ENCODE results near the gene SLC25A43.
"Not testable (repeated sequence)": the region's sequence is repeated elsewhere in the genome, so short reads cannot be mapped to it uniquely, and the experiment has no call there.

The SLC25A43 gene

GRCh38 chrX:119398974-119399771 is at the start of gene SLC25A43:
Gene SLC25A43 (plus strand): TSS chrX:119399336. CDS start chrX:119399404, 68 bp downstream.
- DNase-seq, result no peak

- DNase-seq, result no peak
Measured at GRCh38 chrX:119359618-119360382, 39.3 kb upstream of the SLC25A43 start.

- DNase-seq, result not testable (repeated sequence)
Measured at GRCh38 chrX:119361451-119361850, 37.7 kb upstream of the SLC25A43 start.

DNA sequence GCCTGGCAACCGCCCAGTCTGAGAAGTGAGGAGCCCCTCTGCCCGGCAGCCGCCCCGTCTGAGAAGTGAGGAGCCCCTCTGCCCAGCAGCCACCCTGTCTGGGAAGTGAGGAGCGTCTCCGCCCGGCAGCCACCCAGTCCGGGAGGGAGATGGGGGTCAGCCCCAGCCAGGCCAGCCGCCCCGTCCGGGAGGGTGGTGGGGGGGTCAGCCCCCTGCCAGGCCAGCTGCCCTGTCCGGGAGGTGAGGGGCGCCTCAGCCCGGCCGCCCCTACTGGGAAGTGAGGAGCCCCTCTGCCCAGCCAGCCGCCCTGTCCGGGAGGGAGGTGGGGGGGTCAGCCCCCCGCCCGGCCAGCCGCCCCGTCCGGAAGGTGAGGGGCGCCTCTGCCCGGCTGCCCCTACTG is 37.1 kb upstream of the SLC25A43 start:
- DNase-seq, result not testable (repeated sequence)

DNA sequence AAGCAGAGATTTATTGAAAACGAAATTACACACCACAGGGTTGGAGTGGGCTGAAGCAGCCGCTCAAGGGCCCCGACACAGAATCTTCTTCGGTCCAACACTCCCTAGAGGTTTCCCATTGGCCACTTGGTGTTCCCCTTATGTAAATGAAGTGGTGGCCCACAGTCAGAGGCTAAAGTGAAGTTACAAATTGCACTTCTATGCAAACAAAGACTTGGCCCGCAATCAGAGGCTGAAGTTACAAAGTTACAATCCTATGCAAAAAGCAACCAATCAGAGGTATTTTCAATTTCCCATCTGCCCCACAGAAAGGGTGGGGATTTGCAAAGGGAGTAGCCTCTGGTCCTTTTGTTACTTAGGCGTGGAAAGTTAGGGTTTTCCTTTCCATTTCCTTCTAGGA is 35.7 kb upstream of the SLC25A43 start:
- DNase-seq, result no peak

DNA sequence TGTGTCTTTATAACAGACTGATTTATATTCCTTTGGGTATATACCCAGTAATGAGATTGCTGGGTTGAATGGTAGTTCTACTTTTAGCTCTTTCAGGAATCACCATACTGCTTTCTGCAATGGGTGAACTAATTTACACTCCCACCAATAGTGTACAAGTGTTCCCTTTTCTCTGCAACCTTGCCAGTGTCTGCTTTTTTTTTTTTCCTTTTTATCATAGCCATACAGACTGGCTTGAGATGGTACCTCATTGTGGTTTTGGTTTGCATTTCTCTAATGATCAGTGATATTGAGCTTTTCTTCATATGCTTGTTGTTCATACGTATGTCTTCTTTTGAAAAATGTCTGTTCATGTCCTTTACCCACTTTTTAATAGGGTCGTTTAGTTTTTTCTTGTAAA is 27.3 kb upstream of the SLC25A43 start:
- not testable (repeated sequence) for DNase-seq

DNA sequence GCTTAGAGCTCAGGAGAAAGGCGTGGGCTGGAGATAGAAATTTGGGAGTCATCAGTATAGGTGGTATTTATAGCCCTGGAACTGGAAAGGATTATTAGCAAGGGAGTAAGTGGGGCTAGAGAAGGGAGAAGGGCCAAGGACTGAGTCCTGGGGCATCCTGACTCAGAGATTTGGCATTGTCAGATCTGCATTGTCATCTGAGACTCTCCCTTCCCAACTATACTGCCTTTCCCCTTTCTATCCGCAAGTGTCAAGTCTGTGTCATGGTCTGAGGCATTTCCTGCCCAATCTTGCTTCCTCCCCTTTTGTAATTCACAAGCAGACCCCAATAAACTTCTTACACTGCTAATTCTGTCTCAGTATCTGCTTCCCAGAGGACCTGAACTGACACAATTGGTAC is 24.4 kb upstream of the SLC25A43 start:
- no peak for DNase-seq

GRCh38 chrX:119375561-119375960 is 23.6 kb upstream of the SLC25A43 start:
- no peak for DNase-seq

DNA sequence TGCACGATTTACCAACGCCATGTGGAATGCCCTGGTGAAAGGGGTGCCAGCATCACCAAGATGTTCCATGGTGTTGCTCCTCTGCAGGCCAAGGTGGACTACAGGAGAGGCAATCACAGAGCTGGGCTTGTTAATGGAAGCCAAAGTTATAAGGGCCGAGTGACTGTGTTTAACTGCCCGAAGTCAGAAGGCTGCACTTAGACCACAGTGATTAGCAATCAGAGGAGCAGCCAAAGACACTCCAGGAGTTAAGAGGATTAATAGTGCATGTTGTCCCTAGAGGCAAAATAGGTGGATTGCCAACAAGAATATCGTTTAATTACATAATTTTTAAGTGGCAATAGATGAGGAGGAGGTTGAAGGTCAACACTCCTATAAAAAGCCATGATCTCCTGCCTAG is 22.8 kb upstream of the SLC25A43 start:
- DNase-seq, result no peak

GRCh38 chrX:119381349-119381944 is 17.7 kb upstream of the SLC25A43 start:
- no peak for DNase-seq

- no peak for DNase-seq
Measured at GRCh38 chrX:119382606-119383005, 16.5 kb upstream of the SLC25A43 start.

- DNase-seq, result not testable (repeated sequence)
Measured at GRCh38 chrX:119386685-119387084, 12.5 kb upstream of the SLC25A43 start.

DNA sequence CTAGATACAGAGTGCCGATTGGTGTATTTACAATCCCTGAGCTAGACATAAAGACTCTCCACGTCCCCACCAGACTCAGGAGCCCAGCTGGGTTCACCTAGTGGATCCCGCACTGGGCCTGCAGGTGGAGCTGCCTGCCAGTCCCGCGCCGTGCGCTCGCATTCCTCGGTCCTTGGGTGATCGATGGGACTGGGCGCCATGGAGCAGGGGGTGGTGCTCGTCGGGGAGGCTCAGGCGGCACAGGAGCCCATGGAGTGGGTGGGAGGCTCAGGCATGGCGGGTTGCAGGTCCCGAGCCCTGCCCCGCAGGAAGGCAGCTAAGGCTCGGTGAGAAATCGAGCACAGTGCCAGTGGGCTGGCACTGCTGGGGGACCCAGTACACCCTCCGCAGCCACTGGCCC is 11.7 kb upstream of the SLC25A43 start:
- DNase-seq, result not testable (repeated sequence)

DNA sequence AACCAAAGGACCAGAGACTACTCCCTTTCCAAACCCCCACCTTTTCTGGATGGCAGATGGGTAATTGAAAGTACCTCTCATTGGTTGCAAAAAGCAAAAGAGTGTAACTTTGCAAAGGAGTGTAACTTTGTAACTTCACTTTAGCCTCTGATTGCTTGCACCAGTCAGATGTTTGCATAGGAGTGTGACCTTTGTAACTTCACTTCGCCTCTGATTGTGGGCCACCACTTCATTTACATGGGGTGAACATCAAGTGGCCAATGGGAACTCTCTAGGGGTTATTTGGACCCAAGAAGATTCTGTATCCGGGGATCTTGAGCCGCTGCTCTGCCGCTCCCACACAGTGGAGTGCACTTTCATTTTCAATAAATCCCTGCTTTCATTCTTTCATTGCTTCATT is 9.9 kb upstream of the SLC25A43 start:
- no peak for DNase-seq

DNA sequence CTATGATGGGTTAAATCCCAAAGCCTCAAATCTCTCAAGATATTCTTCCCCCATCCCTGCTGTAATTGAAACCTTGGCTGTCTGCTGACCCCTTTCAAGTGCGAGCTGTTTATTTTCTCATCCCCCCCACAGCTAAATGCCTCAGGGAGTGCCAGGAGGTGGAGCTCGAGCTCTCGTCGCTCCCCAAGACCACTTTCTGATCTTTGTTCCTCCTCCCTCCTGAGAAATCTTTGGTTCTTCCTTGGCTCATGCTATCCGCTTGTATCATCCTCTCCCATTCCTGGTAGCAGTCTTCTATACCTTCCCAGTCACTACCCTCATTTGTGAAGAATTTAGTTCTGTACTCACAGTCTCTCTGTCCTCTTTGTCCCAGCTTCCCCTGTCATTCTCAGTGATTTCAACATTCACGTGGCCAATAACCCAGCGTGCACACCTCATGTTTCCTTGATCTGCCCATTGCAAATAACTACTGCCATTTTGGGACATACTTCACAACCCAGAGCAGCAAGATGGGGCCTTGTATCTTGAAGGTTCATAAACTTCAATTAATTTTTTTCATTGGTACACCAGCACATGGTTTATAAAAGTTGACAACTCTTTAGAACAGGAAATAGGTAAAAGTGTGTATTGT is 9.2 kb upstream of the SLC25A43 start:
- no peak for DNase-seq

- DNase-seq, result no peak
Measured at GRCh38 chrX:119391279-119391678, 7.9 kb upstream of the SLC25A43 start.

DNA sequence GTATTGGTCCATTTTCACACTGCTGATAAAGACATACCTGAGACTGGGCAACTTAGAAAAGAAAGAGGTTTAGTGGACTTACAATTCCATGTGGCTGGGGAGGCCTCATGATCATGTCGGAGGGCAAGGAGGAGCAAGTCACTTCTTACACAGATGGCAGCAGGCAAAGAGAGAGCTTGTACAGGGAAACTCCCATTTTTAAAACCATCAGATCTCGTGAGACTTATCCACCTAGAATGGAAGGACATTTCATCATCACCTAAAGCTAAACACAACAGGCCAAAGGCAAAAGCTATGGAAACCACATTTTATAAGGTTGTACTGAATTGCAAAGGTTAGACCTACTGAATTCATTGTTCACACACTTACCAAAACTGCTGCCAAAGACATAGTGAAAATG is 6.0 kb upstream of the SLC25A43 start:
- no peak for DNase-seq

- DNase-seq, result no peak
Measured at GRCh38 chrX:119398587-119398973, 556 bp upstream of the SLC25A43 start.

GRCh38 chrX:119399772-119400101 is 601 bp downstream of the SLC25A43 start:
- no peak for DNase-seq

DNA sequence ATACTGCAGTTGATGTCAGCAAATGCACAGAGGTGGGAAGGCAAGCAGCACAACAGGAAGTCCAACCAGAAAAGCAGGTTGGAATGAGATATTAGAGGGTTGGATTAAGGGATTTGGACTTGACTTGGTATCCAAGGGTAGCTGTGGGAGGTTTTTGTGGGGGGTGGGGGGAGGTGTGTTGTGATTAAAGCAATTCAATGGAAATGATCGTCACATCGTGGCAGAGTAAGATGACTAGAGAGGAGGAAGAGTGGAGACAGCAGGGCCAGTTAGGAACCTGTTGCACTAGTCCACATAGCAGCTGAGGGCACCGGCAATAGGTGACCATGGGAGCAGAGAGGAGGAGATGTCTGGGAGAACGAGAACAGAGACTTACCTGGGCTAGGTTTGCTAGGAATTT is 2.4 kb downstream of the SLC25A43 start:
- no peak for DNase-seq

DNA sequence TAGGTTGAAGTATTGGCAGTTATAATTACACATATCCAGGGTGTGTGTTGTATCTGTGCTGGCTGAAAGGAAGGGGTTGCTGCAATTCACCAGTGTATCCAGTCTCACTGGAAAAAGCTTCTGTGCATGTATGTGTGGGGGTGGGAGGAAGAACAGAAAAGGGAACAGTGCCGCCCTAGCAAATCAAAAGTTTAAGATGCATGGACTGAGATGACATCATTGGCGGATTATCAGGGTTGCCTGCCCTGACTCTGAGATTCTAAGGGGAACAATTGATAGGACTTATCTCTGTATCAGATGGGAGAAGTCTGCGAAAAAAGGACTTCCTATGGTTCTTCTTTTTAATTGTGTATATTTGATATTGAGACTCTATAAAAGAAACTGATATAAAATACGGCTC is 3.5 kb downstream of the SLC25A43 start:
- no peak for DNase-seq

- no peak for DNase-seq
Measured at GRCh38 chrX:119406776-119407175, 7.6 kb downstream of the SLC25A43 start.

DNA sequence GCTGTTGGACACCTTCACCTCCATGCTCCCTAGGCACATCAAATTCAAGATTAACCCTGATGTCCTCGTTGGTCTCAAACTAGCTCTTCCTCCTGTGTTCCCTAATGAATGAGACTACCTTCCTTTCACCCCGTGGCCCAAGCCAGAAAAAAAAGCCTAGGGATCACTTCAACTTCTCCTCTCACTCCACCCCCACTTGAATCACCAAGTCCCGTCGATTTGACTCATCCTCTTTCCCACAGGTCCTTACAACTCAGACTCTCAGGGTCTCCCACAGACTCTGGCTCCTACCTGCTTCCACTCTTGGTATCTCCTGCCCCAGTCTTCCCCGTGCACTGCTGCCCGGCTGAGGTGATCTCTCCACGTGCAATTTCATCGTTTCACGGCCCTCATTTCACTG is 8.5 kb downstream of the SLC25A43 start:
- DNase-seq, result no peak
